ENCODE data around the gene PKN1. TPM values are rescaled to one million over a fixed set of nuclear protein-coding genes. Genes with fewer than 3 reads are reported as not detected.

Gene PKN1
- polyA plus RNA-seq, 1 donor (not counting 4 experiments of a cell fraction or from before 2014, with no cell fraction given) = 0.62 TPM

GRCh38 chr19:14487370-14488125 lies 54.4 kb downstream of the PKN1 start:
- H3K79me2 ChIP-seq (ENCODE audit: control insufficient read depth, insufficient read depth, low read length) = peaks cover 47% of the 10 kb centered on the region
- dilution Hi-C loops (cut with MboI; ENCODE audit: extremely low pct_ligation_motif_present, low sequenced_read_pairs) = no loop called here
- no peaks in the 10 kb centered on the region for H3K27me3 ChIP-seq (ENCODE audit: control insufficient read depth, extremely low read depth, insufficient read depth, low read length)
- peaks cover 20 to 38% of the 10 kb centered on the region in 2 experiments for H3K36me3 ChIP-seq (ENCODE audit: control insufficient read depth in 2 of 2, extremely low read depth in 1 of 2, insufficient read depth in 2 of 2, low read length in 2 of 2)
- FAIRE-seq (no peak), DNase-seq (ENCODE audit: low read depth, low spot score) (no peak)
- H3K9me3 ChIP-seq (ENCODE audit: control insufficient read depth, low read depth, low read length) = no peaks in the 10 kb centered on the region
- H4K20me1 ChIP-seq (ENCODE audit: control insufficient read depth, extremely low read depth, insufficient read depth, low read length) = peaks cover 13% of the 10 kb centered on the region
- no peak overlapping the region for H3K4me3 ChIP-seq (ENCODE audit: control insufficient read depth in 2 of 3, extremely low read depth in 1 of 3, insufficient read depth in 2 of 3, low read depth in 1 of 3, low read length in 3 of 3)
- no peak overlapping the region for H3K4me2 ChIP-seq (ENCODE audit: control insufficient read depth, extremely low read depth, insufficient read depth, low read depth, low read length)
- no peak overlapping the region for H3K27ac ChIP-seq (ENCODE audit: control insufficient read depth, insufficient read depth, low read length)
- H3K9me1 ChIP-seq (ENCODE audit: control insufficient read depth, extremely low read depth, insufficient read depth, low read length) = peaks cover 2% of the 10 kb centered on the region
- no peaks in the 10 kb centered on the region for H3K4me1 ChIP-seq (ENCODE audit: control insufficient read depth, extremely low read depth, insufficient read depth, low read length)
- no peak overlapping the region for H3K9ac ChIP-seq (ENCODE audit: control insufficient read depth, extremely low read depth, insufficient read depth, low read length)
- no peak overlapping the region for H2AFZ ChIP-seq (ENCODE audit: control insufficient read depth, low read length)
- TF ChIP-seq CTCF (optimal IDR thresholded peaks at IDR 0.05 in 1 of 3, IDR thresholded peaks at IDR 0.05 in 1 of 3, conservative IDR thresholded peaks at IDR 0.05 in 1 of 3; ENCODE audit: extremely low read depth in 1 of 3, insufficient read depth in 2 of 3, low read length in 3 of 3) = no peak

GRCh38 chr19:14492756-14493337 lies 59.7 kb downstream of the PKN1 start:
- Histone ChIP-seq H3K4me3 (ENCODE audit: control insufficient read depth in 2 of 3, extremely low read depth in 1 of 3, insufficient read depth in 2 of 3, low read depth in 1 of 3, low read length in 3 of 3) (no peak overlapping the region), H3K9ac (ENCODE audit: control insufficient read depth, extremely low read depth, insufficient read depth, low read length) (no peak overlapping the region), H3K79me2 (ENCODE audit: control insufficient read depth, insufficient read depth, low read length) (peaks cover 56% of the 10 kb centered on the region), H3K27me3 (ENCODE audit: control insufficient read depth, extremely low read depth, insufficient read depth, low read length) (no peaks in the 10 kb centered on the region), H3K9me3 (ENCODE audit: control insufficient read depth, low read depth, low read length) (no peaks in the 10 kb centered on the region), H3K27ac (ENCODE audit: control insufficient read depth, insufficient read depth, low read length) (no peak overlapping the region), H3K4me1 (ENCODE audit: control insufficient read depth, extremely low read depth, insufficient read depth, low read length) (peaks cover 27% of the 10 kb centered on the region), H2AFZ (ENCODE audit: control insufficient read depth, low read length) (no peak overlapping the region), H3K36me3 (ENCODE audit: control insufficient read depth in 2 of 2, extremely low read depth in 1 of 2, insufficient read depth in 2 of 2, low read length in 2 of 2) (peaks cover 18 to 24% of the 10 kb centered on the region in 2 experiments), H3K4me2 (ENCODE audit: control insufficient read depth, extremely low read depth, insufficient read depth, low read depth, low read length) (no peak overlapping the region), H3K9me1 (ENCODE audit: control insufficient read depth, extremely low read depth, insufficient read depth, low read length) (no peaks in the 10 kb centered on the region), H4K20me1 (ENCODE audit: control insufficient read depth, extremely low read depth, insufficient read depth, low read length) (peaks cover 12% of the 10 kb centered on the region)
- dilution Hi-C loops (cut with MboI; ENCODE audit: extremely low pct_ligation_motif_present, low sequenced_read_pairs) = no loop called here
- TF ChIP-seq CTCF (optimal IDR thresholded peaks at IDR 0.05 in 1 of 3, IDR thresholded peaks at IDR 0.05 in 1 of 3, conservative IDR thresholded peaks at IDR 0.05 in 1 of 3; ENCODE audit: extremely low read depth in 1 of 3, insufficient read depth in 2 of 3, low read length in 3 of 3) = no peak
- FAIRE-seq (no peak), DNase-seq (ENCODE audit: low read depth, low spot score) (no peak)
